ENCODE results near the gene C4B. TPM values are rescaled to one million over a fixed set of nuclear protein-coding genes. Genes with fewer than 3 reads are reported as not detected.

Gene C4B
- total RNA-seq, 1 experiment from 2014 or later: 3.7 TPM

- H3K4me1 Mint-ChIP-seq: peaks cover 7% of the 10 kb centered on the region
- no peak for DNase-seq (ENCODE audit: low spot score)
- ChIA-PET POLR2A (no interaction called here), CTCF (interaction anchor here (1.8 kb wide), 1 partner anchor 16 kb away, joined by 6 read pairs; no protein-coding TSS in a partner anchor)
- TF ChIP-seq NR2C2 (CRISPR knock-in tag; IDR thresholded peaks at IDR 0.05) (no peak), ZNF396 (CRISPR knock-in tag; IDR thresholded peaks at IDR 0.05; ENCODE audit: borderline replicate concordance) (no peak), USF2 (CRISPR knock-in tag; IDR thresholded peaks at IDR 0.05) (no peak), TP53 (CRISPR knock-in tag; IDR thresholded peaks at IDR 0.05) (no peak), JUN (CRISPR knock-in tag; IDR thresholded peaks at IDR 0.05) (no peak), OVOL2 (CRISPR knock-in tag; IDR thresholded peaks at IDR 0.05; ENCODE audit: borderline replicate concordance) (no peak), PREB (CRISPR knock-in tag; IDR thresholded peaks at IDR 0.05; ENCODE audit: borderline replicate concordance) (no peak), ZNF416 (CRISPR knock-in tag; IDR thresholded peaks at IDR 0.05) (no peak), HMGXB4 (CRISPR knock-in tag; IDR thresholded peaks at IDR 0.05) (no peak), ZNF425 (CRISPR knock-in tag; conservative IDR thresholded peaks at IDR 0.05) (no peak), MLX (CRISPR knock-in tag; IDR thresholded peaks at IDR 0.05) (no peak), ZNF121 (CRISPR knock-in tag; IDR thresholded peaks at IDR 0.05) (no peak), CTCF (IDR thresholded peaks at IDR 0.05) (no peak), NFE2L1 (CRISPR knock-in tag; IDR thresholded peaks at IDR 0.05) (no peak), TCF7 (CRISPR knock-in tag; IDR thresholded peaks at IDR 0.05; ENCODE audit: low read depth) (no peak), TEAD4 (CRISPR knock-in tag; IDR thresholded peaks at IDR 0.05) (no peak), FOXP1 (CRISPR knock-in tag; IDR thresholded peaks at IDR 0.05; ENCODE audit: borderline replicate concordance) (no peak), ZNF232 (CRISPR knock-in tag; IDR thresholded peaks at IDR 0.05) (no peak)
- no peak for ATAC-seq
- H3K27ac Mint-ChIP-seq: no peak overlapping the region
- H3K27me3 Mint-ChIP-seq (ENCODE audit: low read depth): no peaks in the 10 kb centered on the region
- H3K36me3 Mint-ChIP-seq: peaks cover 49% of the 10 kb centered on the region
- H3K4me3 Mint-ChIP-seq: no peak overlapping the region
- no peaks in the 10 kb centered on the region for H3K9me3 Mint-ChIP-seq
Observed at GRCh38 chr6:31967926-31968320, 46.7 kb upstream of the C4B start.

GRCh38 chr6:31968326-31968725, 46.3 kb upstream of the C4B start:
- H3K4me1 Mint-ChIP-seq: peaks cover 11% of the 10 kb centered on the region
- CTCF ChIA-PET: interaction anchor here (1.0 to 1.2 kb wide), 2 partner anchors 9 to 16 kb away, joined by 3 read pairs; partner anchors contain the start of genes NELFE and SKIC2
- no peaks in the 10 kb centered on the region for H3K27me3 Mint-ChIP-seq (ENCODE audit: low read depth)
- H3K4me3 Mint-ChIP-seq: no peak overlapping the region
- DNase-seq (ENCODE audit: low spot score): no peak
- H3K36me3 Mint-ChIP-seq: peaks cover 45% of the 10 kb centered on the region
- no peak for ATAC-seq
- no peaks in the 10 kb centered on the region for H3K9me3 Mint-ChIP-seq
- no peak overlapping the region for H3K27ac Mint-ChIP-seq
- POLR2A ChIA-PET: no interaction called here
- TF ChIP-seq CREM (CRISPR knock-in tag; IDR thresholded peaks at IDR 0.05) (no peak), TEAD1 (CRISPR knock-in tag; IDR thresholded peaks at IDR 0.05) (no peak), ERG (CRISPR knock-in tag; IDR thresholded peaks at IDR 0.05) (no peak), FOXP4 (CRISPR knock-in tag; IDR thresholded peaks at IDR 0.05) (no peak), FOXK1 (CRISPR knock-in tag; IDR thresholded peaks at IDR 0.05) (no peak), USF1 (CRISPR knock-in tag; IDR thresholded peaks at IDR 0.05) (no peak), NR1H2 (CRISPR knock-in tag; IDR thresholded peaks at IDR 0.05) (no peak), TP53 (CRISPR knock-in tag; IDR thresholded peaks at IDR 0.05) (no peak)

Data from WTC11 (cell line).